Calu3 (cell line): ENCODE results near the gene MYO5A. TPM values are rescaled to one million over a fixed set of nuclear protein-coding genes. Genes with fewer than 3 reads are reported as not detected.

Experiments
- BruUV-seq: library from RNA; stranded (reverse); fragments of 400-500 nt; replicated peaks from 2 replicates; lab custom pipeline; 2021; lab: Mats Ljungman, UMichigan
- CTCF ChIA-PET: fragments of 300-600 bp; sonication (Branson Sonifier 250); formaldehyde crosslinking; loops from one replicate; lab custom pipeline; 2022; ENCODE audit warnings: antibody characterized with exemption; lab: Charles Lee
- DNase-seq: peaks from one replicate; pipeline ENCODE4 v3.0.0; 2022
- H3K27ac Mint-ChIP-seq: one replicate; pipeline ENCODE4 v1.8.0; 2022; ENCODE audit warnings: mixed read lengths; ENCODE audit not compliant: unreplicated experiment
- H3K27me3 Mint-ChIP-seq: one replicate; pipeline ENCODE4 v1.8.0; 2022; ENCODE audit warnings: mixed read lengths; ENCODE audit not compliant: unreplicated experiment
- H3K36me3 Mint-ChIP-seq: one replicate; pipeline ENCODE4 v1.8.0; 2022; ENCODE audit warnings: mild to moderate bottlenecking, moderate library complexity, mixed read lengths; ENCODE audit not compliant: insufficient read depth, unreplicated experiment
- H3K4me1 Mint-ChIP-seq: one replicate; pipeline ENCODE4 v1.8.0; 2022; ENCODE audit warnings: mild to moderate bottlenecking, low read depth, mixed read lengths; ENCODE audit not compliant: unreplicated experiment
- H3K4me3 Mint-ChIP-seq: one replicate; pipeline ENCODE4 v1.8.0; 2022; ENCODE audit warnings: mild to moderate bottlenecking, low read depth, moderate library complexity, mixed read lengths; ENCODE audit not compliant: unreplicated experiment
- H3K9me3 Mint-ChIP-seq: one replicate; pipeline ENCODE4 v1.8.0; 2022; ENCODE audit warnings: low read depth, mixed read lengths; ENCODE audit not compliant: unreplicated experiment
- CTCF ChIP-seq: fragments of 200-600 bp; IDR thresholded peaks from one replicate; pipeline ENCODE4 v1.8.0; 2022; ENCODE audit warnings: antibody characterized with exemption; ENCODE audit not compliant: unreplicated experiment
- intact Hi-C: fragments of 100-400 bp; cut with micrococcal nuclease; formaldehyde crosslinking; loops from one replicate; pipeline ENCODE4 v1.10.0; 2022; ENCODE audit not compliant: unreplicated experiment
- total RNA-seq: library from RNA; stranded (reverse); gene quantifications from 2 replicates; pipeline ENCODE4 v1.2.3, GENCODE V29; 2022

MYO5A gene
- total RNA-seq, 1 experiment from 2014 or later, result 6.1 TPM

DNA sequence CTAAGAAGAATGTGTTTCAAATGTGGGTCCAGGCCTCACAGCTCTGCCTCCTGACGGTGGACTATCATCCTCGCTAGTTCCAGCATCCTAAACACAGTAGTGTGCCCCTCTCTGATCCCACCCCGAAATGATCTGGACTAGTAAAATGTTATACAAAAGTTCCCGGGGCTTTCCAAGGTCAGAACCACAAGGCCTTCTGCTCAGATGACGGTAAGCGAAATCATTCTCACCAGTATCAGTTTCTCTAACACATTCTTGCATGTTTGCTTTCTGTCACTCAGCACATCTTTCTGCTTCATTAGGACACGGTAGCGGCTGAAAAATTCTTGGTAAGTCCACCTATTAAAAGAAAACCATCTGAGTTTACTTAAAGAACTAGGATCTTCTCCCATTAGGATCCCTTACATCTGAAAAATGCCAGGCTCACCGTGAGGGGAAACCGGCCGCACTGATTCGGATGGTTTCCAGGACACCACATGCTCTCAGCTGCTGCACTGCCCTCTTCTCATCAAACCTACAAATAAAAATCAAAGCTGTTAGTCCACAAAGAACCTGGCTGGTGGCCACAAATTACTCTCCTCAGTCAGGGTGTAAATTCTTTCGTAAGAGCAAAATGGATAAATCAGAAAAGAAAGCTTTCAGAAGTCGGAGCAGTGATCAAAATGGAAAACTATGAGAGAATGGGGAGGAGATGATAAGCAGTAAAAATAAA lies 149.1 kb downstream of the MYO5A start:
- intact Hi-C loops, result no loop called here
- no peaks in the 10 kb centered on the region for H3K36me3 Mint-ChIP-seq
- no peak for DNase-seq
- no peaks in the 10 kb centered on the region for H3K27me3 Mint-ChIP-seq
- no peak for TF ChIP-seq CTCF
- BruUV-seq, result no TSS peak
- no peaks in the 10 kb centered on the region for H3K4me1 Mint-ChIP-seq
- no peaks in the 10 kb centered on the region for H3K9me3 Mint-ChIP-seq
- no peak overlapping the region for H3K4me3 Mint-ChIP-seq
- CTCF ChIA-PET, result no interaction called here
- H3K27ac Mint-ChIP-seq, result no peak overlapping the region

- H3K4me1 Mint-ChIP-seq, result no peaks in the 10 kb centered on the region
- no peaks in the 10 kb centered on the region for H3K9me3 Mint-ChIP-seq
- CTCF ChIA-PET, result no interaction called here
- no peak for TF ChIP-seq CTCF
- no peak for DNase-seq
- no peak overlapping the region for H3K27ac Mint-ChIP-seq
- no peaks in the 10 kb centered on the region for H3K36me3 Mint-ChIP-seq
- H3K27me3 Mint-ChIP-seq, result no peaks in the 10 kb centered on the region
- BruUV-seq, result no TSS peak
- intact Hi-C loops, result no loop called here
- no peak overlapping the region for H3K4me3 Mint-ChIP-seq
Observed at GRCh38 chr15:52378746-52379394, 149.8 kb downstream of the MYO5A start.

DNA sequence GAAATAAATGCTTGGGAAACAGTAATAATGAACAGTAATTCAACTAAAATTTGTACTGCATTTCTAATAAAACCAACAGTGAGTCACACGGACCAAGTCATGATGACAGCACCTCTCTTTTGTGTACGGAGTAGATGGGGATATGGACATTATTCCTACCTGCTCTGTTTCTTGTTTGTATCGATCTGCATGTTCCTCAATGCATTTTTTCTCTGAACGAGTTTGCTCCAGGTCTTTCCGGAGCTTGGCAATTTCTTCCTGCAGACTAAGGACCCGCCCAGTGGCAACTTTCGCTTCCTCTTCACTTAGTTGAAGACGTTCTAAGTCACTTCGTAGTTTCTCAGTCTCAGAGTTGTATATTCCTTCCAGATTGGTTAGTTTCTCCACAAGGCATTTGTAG lies 158.7 kb downstream of the MYO5A start:
- CTCF ChIA-PET, result interaction anchor here (0.6 kb wide), 3 partner anchors 14 to 309 kb away, joined by 3 to 4 read pairs (median 4); partner anchors contain the start of gene ATOSA
- H3K36me3 Mint-ChIP-seq, result no peaks in the 10 kb centered on the region
- H3K9me3 Mint-ChIP-seq, result no peaks in the 10 kb centered on the region
- no peaks in the 10 kb centered on the region for H3K27me3 Mint-ChIP-seq
- peak; percentile 45 for DNase-seq
- BruUV-seq, result no TSS peak
- H3K4me1 Mint-ChIP-seq, result no peaks in the 10 kb centered on the region
- intact Hi-C loops, result no loop called here
- peak overlapping the region; percentile 39 for H3K4me3 Mint-ChIP-seq
- H3K27ac Mint-ChIP-seq, result no peak overlapping the region
- TF ChIP-seq CTCF, result no peak

- no peaks in the 10 kb centered on the region for H3K27me3 Mint-ChIP-seq
- BruUV-seq, result no TSS peak
- no peaks in the 10 kb centered on the region for H3K4me1 Mint-ChIP-seq
- H3K9me3 Mint-ChIP-seq, result no peaks in the 10 kb centered on the region
- intact Hi-C loops, result no loop called here
- H3K36me3 Mint-ChIP-seq, result no peaks in the 10 kb centered on the region
- CTCF ChIA-PET, result interaction anchor here (0.6 kb wide), 2 partner anchors 193 to 309 kb away, joined by 4 read pairs; partner anchors contain the start of gene ATOSA
- no peak for DNase-seq
- no peak overlapping the region for H3K4me3 Mint-ChIP-seq
- no peak for TF ChIP-seq CTCF
- no peak overlapping the region for H3K27ac Mint-ChIP-seq
Observed at GRCh38 chr15:52369455-52369854, 159.2 kb downstream of the MYO5A start.
